HepG2 (cell line): ENCODE results near the gene GCN1. TPM values are rescaled to one million over a fixed set of nuclear protein-coding genes. Genes with fewer than 3 reads are reported as not detected.
A peak's percentile ranks its signal among the peaks of the same experiment; 100 is the strongest.

Experiments used
- GABPA ChIP-seq, 2 experiments: IDR thresholded peaks; 2 replicates each; pipeline ENCODE4 v1.6.1; 2011 to 2016; ENCODE audit warnings: low read depth in 2 of 2, low read length in 1 of 2, missing biosample characterization in 1 of 2, missing genetic modification characterization in 1 of 2
- MEF2D ChIP-seq: sonication (generic); formaldehyde crosslinking; IDR thresholded peaks from 2 replicates; pipeline ENCODE4 v1.5.1; 2020; ENCODE audit warnings: mild to moderate bottlenecking, missing genetic modification reagents
- NR2C2 ChIP-seq: sonication (generic); formaldehyde crosslinking; IDR thresholded peaks from 2 replicates; pipeline ENCODE4 v1.4.0; 2020; ENCODE audit warnings: missing genetic modification reagents, mild to moderate bottlenecking, moderate library complexity, borderline replicate concordance
- RAD21 ChIP-seq: fragments of 450-650 bp; formaldehyde crosslinking; IDR thresholded peaks from 2 replicates; pipeline ENCODE4 v1.5.0; 2020; ENCODE audit warnings: mild to moderate bottlenecking
- SAP130 ChIP-seq: IDR thresholded peaks from 2 replicates; pipeline ENCODE4 v1.6.1; 2016; ENCODE audit warnings: low read depth
- TMF1 ChIP-seq: sonication (generic); formaldehyde crosslinking; IDR thresholded peaks from 2 replicates; pipeline ENCODE4 v1.8.1; 2022; ENCODE audit warnings: low read depth, missing genetic modification reagents
- ZFYVE20 ChIP-seq: sonication (generic); formaldehyde crosslinking; IDR thresholded peaks from 2 replicates; pipeline ENCODE4 v1.8.0; 2023; ENCODE audit warnings: low read depth, mild to moderate bottlenecking, moderate library complexity, missing genetic modification reagents, borderline replicate concordance
- ZNF251 ChIP-seq: sonication (generic); formaldehyde crosslinking; IDR thresholded peaks from 2 replicates; pipeline ENCODE4 v1.9.0; 2021; ENCODE audit warnings: mild to moderate bottlenecking, missing genetic modification reagents
- ZNF615 ChIP-seq: sonication (generic); formaldehyde crosslinking; IDR thresholded peaks from 2 replicates; pipeline ENCODE4 v1.5.0; 2020; ENCODE audit warnings: mild to moderate bottlenecking, missing genetic modification reagents, borderline replicate concordance
- ZNF639 ChIP-seq: conservative IDR thresholded peaks from 2 replicates; pipeline ENCODE4 v1.6.1; 2018; ENCODE audit warnings: missing genetic modification reagents
- ZNF737 ChIP-seq: sonication (generic); formaldehyde crosslinking; IDR thresholded peaks from 2 replicates; pipeline ENCODE4 v1.5.0; 2020; ENCODE audit warnings: missing genetic modification reagents, mild to moderate bottlenecking, borderline replicate concordance
- polyA plus RNA-seq, 8 experiments: library from polyadenylated mRNA; depleted of rRNA in 3 of 8; stranded (reverse) in 7 of 8; unstranded in 1 of 8; fragments of >200 nt; fragmentation: Illumina TruSeq in 4 of 8; extraction: Trizol in 4 of 8; gene quantifications; 2 replicates each; pipeline versions ENCODE4 v1.2.1 to v1.2.3, GENCODE V29; 2011 to 2016; ENCODE audit warnings: low read depth in 4 of 8, missing spikeins in 1 of 8, mixed read lengths in 1 of 8; ENCODE audit not compliant: insufficient read depth in 1 of 8
- total RNA-seq, 5 experiments: library from RNA; depleted of rRNA; stranded (reverse); fragments of >200 nt; fragmentation: Illumina TruSeq; extraction: Trizol; gene quantifications; 2 replicates each; pipeline ENCODE4 v1.2.3, GENCODE V29; 2016; ENCODE audit warnings: low read depth in 1 of 5
- TF ChIP-seq, protein P1 (sequence below): sonication (generic); formaldehyde crosslinking; IDR thresholded peaks from 2 replicates; pipeline ENCODE4 v1.4.0; 2020; ENCODE audit warnings: missing genetic modification reagents
- TF ChIP-seq, protein P2 (sequence below): sonication (generic); formaldehyde crosslinking; IDR thresholded peaks from 2 replicates; pipeline ENCODE4 v1.4.0; 2020; ENCODE audit warnings: mild to moderate bottlenecking, missing genetic modification reagents
- TF ChIP-seq, protein P3 (sequence below): sonication (generic); formaldehyde crosslinking; IDR thresholded peaks from 2 replicates; pipeline ENCODE4 v1.5.1; 2020; ENCODE audit warnings: missing genetic modification reagents, mild to moderate bottlenecking, borderline replicate concordance

Gene GCN1
- total and polyA plus RNA-seq, 2 of the 13 experiments (the other 11 are each of a cell fraction or from before 2014, with no cell fraction given): 58.2 to 83.0 TPM

- TF ChIP-seq ZNF639 (CRISPR knock-in tag): no peak; the same call in 1 of the 2 replicates
- TF ChIP-seq, protein P1, sequence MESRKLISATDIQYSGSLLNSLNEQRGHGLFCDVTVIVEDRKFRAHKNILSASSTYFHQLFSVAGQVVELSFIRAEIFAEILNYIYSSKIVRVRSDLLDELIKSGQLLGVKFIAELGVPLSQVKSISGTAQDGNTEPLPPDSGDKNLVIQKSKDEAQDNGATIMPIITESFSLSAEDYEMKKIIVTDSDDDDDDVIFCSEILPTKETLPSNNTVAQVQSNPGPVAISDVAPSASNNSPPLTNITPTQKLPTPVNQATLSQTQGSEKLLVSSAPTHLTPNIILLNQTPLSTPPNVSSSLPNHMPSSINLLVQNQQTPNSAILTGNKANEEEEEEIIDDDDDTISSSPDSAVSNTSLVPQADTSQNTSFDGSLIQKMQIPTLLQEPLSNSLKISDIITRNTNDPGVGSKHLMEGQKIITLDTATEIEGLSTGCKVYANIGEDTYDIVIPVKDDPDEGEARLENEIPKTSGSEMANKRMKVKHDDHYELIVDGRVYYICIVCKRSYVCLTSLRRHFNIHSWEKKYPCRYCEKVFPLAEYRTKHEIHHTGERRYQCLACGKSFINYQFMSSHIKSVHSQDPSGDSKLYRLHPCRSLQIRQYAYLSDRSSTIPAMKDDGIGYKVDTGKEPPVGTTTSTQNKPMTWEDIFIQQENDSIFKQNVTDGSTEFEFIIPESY: no peak
- TF ChIP-seq, protein P2, sequence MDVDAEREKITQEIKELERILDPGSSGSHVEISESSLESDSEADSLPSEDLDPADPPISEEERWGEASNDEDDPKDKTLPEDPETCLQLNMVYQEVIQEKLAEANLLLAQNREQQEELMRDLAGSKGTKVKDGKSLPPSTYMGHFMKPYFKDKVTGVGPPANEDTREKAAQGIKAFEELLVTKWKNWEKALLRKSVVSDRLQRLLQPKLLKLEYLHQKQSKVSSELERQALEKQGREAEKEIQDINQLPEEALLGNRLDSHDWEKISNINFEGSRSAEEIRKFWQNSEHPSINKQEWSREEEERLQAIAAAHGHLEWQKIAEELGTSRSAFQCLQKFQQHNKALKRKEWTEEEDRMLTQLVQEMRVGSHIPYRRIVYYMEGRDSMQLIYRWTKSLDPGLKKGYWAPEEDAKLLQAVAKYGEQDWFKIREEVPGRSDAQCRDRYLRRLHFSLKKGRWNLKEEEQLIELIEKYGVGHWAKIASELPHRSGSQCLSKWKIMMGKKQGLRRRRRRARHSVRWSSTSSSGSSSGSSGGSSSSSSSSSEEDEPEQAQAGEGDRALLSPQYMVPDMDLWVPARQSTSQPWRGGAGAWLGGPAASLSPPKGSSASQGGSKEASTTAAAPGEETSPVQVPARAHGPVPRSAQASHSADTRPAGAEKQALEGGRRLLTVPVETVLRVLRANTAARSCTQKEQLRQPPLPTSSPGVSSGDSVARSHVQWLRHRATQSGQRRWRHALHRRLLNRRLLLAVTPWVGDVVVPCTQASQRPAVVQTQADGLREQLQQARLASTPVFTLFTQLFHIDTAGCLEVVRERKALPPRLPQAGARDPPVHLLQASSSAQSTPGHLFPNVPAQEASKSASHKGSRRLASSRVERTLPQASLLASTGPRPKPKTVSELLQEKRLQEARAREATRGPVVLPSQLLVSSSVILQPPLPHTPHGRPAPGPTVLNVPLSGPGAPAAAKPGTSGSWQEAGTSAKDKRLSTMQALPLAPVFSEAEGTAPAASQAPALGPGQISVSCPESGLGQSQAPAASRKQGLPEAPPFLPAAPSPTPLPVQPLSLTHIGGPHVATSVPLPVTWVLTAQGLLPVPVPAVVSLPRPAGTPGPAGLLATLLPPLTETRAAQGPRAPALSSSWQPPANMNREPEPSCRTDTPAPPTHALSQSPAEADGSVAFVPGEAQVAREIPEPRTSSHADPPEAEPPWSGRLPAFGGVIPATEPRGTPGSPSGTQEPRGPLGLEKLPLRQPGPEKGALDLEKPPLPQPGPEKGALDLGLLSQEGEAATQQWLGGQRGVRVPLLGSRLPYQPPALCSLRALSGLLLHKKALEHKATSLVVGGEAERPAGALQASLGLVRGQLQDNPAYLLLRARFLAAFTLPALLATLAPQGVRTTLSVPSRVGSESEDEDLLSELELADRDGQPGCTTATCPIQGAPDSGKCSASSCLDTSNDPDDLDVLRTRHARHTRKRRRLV: no peak
- no peak for TF ChIP-seq NR2C2
- TF ChIP-seq ZFYVE20 (CRISPR knock-in tag): no peak
- TF ChIP-seq, protein P3, sequence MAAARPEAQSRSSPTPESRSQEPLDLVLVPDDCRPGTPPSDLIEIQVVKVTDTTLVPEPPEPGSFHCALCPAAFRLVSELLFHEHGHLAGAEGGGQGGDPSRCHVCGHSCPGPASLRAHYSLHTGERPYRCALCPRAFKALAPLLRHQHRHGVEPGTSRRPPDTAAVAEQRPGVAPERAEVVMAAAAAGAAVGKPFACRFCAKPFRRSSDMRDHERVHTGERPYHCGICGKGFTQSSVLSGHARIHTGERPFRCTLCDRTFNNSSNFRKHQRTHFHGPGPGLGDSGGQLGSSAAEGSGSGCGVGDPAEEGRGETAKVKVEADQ: peak; percentile 57; the same call in 1 of the 2 replicates
- TF ChIP-seq ZNF737 (CRISPR knock-in tag): no peak
- no peak for TF ChIP-seq MEF2D (CRISPR knock-in tag)
- TF ChIP-seq ZNF615: no peak
- no peak for TF ChIP-seq TMF1 (CRISPR knock-in tag)
- no peak for TF ChIP-seq SAP130 (CRISPR knock-in tag)
- no peak for TF ChIP-seq ZNF251
- TF ChIP-seq GABPA (IDR thresholded peaks at IDR 0.05; ENCODE audit: low read depth, low read length): peak; percentile 36; the same call in 1 of the 2 replicates
- no peak for TF ChIP-seq GABPA (CRISPR knock-in tag; IDR thresholded peaks at IDR 0.05; ENCODE audit: low read depth)
- TF ChIP-seq RAD21 (CRISPR knock-in tag): no peak
These were observed 78.1 kb downstream of the GCN1 start, which contains the start of gene RAB35 (continued) for GRCh38 chr12:120116441-120116791.
